Sigmoid colon (tissue), 4 donors: ENCODE results near the gene SURF1.

ENCODE experiments used
- POLR2A ChIP-seq, 2 donors: fragments of 450-650 bp; IDR thresholded peaks; one replicate each; pipeline ENCODE4 v1.6.1; 2016; ENCODE audit warnings: antibody characterized with exemption in 2 of 2, mild to moderate bottlenecking in 2 of 2, moderate library complexity in 2 of 2
- POLR2AphosphoS5 ChIP-seq, 4 donors: sonication (generic); formaldehyde crosslinking; IDR thresholded peaks; one replicate each; pipeline ENCODE4 v1.6.1; 2017; ENCODE audit warnings: antibody characterized with exemption in 4 of 4

GRCh38 chr9:133340916-133341315, 15.4 kb downstream of the SURF1 start:
- TF ChIP-seq POLR2A (IDR thresholded peaks at IDR 0.05): no peak
- no peak for TF ChIP-seq POLR2AphosphoS5 (IDR thresholded peaks at IDR 0.05)
